Retina (tissue), 1 donor: ENCODE measurements around the gene ANKRD40CL.
A peak's percentile ranks its signal among the peaks of the same experiment; 100 is the strongest.
"Not testable (repeated sequence)": the region's sequence is repeated elsewhere in the genome, so short reads cannot be mapped to it uniquely, and the experiment has no call there.

ENCODE experiments used
- DNase-seq: peaks from one replicate; pipeline ENCODE4 v3.0.0-alpha.2; 2016

ANKRD40CL gene, protein sequence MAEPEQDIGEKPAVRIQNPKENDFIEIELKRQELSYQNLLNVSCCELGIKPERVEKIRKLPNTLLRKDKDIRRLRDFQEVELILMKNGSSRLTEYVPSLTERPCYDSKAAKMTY

DNA sequence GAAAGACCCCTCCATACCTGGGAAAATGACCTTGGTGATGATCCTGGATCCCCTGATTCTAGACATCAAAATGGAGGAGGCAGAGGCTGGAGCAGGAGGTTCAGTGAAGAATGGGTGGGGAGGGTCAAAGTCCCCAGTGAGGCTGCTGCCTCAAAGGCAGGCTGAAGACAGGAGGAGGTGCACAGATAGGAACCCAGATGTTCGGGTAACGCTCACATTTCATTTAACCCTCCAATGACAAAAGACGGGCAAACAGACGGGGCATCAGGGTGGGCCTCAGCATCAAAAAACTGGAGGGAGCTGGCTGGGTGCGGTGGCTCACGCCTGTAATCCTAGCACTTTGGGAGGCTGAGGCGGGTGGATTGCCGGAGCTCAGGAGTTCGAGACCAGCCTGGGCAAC lies at the start of gene ANKRD40CL:
Gene ANKRD40CL (minus strand): TSS at position 73 of the 400 bp plus-strand sequence. CDS start 605 bp downstream, outside the sequence.
- no peak for DNase-seq

DNA sequence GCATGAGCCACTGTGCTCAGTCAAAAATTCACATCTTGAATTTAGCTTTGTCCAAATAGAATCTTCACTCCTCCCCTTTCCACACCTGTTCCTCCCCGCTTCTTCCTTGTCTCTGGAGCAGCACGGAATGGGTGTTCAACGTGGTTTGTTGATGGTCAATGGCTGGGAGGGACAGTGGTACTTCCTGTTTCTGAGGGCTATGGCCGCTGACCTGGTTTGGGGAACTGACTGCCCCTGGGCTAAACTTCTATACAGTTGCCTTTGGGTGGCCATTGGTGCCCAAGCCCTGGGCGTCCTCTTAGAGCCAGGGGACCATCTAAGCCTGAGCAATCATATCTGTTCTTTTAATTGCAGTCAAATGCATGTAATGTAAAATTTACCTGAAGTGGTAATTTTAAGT lies 49.0 kb upstream of the ANKRD40CL start:
- DNase-seq, result no peak

DNA sequence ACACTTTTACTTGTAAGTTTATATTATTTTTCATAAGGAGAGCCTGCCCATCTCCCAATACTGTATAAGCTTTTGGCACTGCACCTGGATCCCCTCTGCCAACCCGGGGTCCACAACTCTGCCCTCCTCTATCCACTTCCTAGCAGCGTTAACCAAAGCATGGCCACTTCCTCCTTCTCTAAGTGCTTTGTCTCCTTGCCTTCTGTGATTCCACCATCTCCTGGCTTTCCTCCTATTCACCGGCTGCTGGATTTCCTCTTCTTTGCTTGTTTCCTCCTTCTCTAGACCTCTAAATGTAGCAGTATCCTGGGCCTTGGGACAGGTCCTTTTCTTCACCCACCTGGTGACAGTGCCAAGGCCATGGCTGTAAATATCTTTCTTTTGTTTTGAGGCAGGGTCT lies 48.1 kb upstream of the ANKRD40CL start:
- no peak for DNase-seq

DNA sequence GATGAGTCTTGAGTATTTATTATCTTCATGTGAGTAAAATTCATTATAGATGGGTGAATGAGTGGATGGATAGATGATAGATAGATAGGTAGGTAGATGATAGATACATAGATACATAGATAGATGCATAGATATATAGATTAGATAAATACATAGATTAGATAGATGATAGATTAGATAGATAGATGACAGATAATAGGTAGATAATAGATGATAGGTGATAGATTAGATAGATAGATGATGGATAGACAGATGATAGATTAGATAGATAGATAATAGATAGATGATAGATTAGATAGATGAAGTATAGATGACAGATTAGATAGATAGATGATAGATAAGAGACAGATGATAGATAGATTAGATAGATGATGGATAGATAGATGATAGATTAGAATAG lies 46.3 kb upstream of the ANKRD40CL start:
- DNase-seq, result no peak

DNA sequence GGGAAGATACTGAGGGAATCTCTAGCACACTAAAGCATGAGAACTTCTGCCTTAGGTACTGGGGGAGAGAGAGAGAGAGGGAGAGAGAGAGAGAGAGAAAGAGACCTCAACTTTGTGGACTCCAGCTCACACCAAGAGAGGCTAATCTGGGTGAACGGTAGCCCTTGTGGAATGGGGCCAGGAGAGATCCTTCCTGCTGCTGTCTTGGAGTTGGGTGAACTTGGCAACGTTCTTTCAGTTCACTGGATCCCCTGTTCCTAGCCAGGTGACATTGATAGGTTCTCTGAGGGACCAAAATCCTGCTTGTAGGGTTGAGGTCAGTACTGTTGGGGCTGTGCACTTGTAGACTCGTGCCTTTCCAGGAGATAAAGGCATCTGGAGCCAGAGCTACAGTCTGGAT lies 41.6 kb upstream of the ANKRD40CL start:
- DNase-seq, result no peak

DNA sequence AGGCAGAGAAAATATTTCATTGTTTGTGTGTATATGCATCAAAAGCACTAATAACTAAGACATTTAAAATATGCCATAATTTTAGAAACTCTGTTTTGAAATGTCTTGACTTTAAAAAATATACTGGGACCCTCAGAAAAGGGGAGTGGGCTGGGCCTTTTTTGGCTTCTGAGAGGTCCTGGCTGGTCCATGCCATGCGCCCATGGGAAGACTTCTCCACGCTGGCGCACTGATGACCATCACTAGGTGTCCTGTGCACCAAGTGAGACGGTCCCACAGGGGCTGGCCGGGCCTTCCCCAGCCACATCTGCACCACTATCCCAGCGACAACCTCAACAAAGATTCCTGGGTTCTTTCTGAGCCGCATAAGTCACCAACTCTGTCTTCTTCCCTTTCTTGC lies 41.1 kb upstream of the ANKRD40CL start:
- no peak for DNase-seq

DNA sequence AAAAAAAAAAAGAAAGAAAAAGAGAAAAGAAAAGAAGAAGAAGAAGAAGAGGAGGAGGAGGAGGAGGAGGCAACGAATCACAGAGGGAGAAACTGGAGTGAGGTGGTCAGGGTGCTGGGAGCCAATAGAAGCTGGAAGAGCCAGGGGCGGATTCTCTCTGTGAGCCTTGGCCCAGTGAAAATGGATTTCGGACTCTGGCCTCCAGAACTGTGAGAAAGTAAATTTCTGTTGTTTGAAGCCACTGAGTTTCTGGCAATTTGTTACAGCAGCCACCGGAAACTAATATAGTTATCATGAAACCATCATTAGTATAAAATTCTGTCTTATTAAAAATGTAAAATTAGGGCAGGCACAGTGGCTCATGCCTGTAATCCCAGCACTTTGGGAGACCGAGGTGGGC lies 40.4 kb upstream of the ANKRD40CL start:
- no peak for DNase-seq

DNA sequence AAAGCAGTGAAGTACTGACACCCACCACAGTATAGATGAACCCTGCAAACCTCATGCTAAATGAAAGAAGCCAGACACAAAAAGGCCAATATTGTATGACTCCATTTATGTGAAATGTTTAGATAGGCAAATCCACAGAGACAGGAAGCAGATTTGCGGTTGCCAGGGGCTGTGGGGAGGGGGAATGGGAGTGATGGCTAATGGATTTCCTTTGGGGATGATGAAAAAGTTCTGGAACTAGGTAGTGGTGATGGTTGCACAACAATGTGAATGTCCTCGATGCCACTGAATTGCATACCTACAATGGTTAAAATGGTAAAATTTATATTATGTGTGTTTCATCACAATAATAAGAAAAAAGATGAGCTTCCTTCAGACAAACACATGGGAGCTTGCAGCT lies 39.7 kb upstream of the ANKRD40CL start:
- no peak for DNase-seq

DNA sequence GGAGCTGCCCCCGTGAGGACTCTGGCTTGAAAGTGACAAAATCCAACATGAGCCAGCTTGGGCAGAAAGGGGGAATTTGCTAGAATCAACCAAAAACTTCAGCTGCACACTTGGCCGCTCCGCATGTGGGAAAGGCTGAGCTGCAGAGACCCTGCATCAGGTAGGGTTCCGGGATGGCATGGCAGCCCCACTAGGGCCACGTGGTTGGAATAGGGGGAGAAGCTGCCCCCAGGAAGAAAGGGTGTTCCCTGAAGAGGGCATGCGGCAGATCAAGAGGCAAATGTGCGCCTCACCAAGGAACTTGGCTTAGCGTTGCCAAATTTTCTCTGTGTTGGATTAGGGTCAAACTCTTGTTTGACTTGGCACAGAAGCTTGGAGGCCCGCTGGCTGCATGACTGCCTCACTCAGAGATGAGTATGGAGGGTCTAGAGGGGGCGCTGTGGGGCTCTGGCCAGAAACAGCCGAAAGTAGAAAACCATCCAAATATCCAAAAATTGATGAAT lies 38.9 kb upstream of the ANKRD40CL start:
- DNase-seq, result no peak

DNA sequence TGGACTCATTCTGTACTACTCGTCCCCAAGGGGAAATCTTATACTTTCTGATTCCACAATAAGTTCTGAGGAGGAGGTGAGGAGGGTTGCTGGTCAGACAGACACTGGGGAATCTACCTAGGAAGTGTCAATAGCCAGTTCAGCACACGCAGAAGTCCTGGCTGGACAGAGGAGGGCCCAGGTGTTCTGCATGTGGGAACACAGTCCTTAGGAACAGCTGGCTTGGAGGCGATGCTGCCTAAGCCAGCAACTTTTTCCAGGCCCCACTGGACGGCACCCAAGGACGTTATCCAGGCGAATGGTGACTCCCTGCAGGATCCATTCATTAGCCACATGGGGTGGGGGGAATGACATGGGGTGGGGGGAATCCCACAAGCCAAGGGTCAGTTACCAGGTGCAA lies 38.2 kb upstream of the ANKRD40CL start:
- no peak for DNase-seq

DNA sequence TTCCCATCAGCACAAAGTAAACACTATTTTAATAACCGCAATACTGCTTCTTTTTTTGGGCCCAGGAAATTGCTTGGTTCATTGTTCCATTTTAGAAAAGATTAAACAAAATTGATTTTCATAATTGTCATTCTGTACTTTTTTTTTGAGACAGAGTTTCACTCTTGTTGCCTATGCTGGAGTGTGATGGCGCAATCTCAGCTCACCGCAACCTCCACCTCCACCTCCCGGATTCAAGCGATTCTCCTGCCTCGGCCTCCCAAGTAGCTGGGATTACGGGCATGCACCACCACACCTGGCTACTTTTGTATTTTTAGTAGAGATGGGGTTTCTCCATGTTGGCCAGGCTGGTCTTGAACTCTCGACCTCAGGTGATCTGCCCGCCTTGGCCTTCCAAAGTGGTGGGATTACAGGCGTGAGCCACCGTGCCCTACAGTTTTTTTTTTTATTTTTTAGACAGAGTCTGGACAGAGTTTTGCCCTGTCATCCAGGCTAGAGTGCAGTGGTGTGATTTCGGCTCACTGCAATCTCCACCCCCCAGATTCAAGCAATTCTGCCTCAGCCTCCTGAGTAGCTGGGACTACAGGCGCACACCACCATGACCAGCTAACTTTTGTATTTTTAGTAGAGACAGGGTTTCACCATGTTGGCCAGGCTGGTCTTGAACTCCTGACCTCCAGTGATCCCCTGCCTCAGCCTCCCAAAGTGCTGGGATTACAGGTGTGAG lies 37.6 kb upstream of the ANKRD40CL start:
- not testable (repeated sequence) for DNase-seq

DNA sequence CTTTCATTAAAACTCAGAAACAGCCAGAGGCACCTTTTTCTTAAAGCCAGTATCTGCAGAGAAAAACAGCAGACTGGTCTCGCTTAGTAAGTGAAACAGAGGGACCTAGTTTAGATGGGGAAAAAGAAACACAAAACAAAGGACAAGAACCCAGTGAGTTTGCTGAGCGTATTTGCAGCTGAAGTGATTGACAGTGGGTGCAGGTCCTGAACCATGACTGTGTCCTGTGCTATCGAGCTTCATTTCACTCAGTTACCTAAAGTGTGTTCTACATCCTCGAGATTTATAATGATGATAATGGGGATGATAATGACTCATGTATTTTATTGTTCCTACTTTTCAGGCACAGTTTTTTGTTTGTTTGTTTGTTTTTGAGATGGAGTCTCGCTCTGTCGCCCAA lies 36.4 kb upstream of the ANKRD40CL start:
- no peak for DNase-seq

DNA sequence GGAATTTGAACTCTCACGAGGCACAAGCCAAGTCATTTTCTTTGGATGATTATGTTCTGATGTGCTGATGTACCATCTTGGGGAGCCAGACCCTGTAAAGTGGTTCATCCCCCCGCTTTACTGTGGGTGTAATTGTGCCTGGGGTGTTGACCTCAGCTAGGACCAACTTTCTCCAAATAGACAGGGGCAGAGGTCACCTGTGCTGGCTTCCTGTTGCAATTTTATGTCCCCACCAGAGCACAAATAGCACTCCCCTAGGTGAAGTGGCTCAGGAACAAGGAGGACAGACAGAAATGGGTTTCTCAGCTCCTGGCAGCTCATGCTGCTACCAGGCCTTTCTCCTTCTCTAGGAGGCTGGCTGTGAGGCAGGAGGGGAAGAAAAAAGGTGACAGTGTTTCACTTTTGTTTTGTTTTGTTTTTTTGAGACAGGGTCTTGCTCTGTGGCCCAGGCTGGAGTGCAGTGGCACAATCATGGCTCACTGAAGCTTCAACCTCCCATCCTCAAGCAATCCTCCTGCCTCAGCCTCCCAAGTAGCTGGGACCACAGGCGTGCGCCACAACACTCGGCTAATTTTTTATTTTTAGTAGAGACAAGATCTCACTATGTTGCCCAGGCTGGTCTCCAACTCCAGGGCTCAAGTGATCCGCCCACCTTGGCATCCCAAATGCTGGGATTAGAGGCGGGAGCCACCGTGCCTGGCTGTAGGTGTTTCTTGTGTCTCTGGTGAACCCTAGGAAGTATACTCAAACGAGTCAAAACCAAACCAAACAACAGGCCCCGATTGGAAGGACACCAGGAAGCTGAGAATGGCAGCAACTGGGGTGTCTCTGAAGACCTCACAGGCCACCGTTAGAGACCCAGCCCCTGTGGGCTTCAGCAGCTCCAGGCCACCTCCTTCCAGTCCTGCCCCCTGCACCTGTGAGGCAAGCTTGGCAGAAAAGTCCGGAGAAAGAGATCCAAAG lies 35.6 kb upstream of the ANKRD40CL start:
- DNase-seq, result no peak

DNA sequence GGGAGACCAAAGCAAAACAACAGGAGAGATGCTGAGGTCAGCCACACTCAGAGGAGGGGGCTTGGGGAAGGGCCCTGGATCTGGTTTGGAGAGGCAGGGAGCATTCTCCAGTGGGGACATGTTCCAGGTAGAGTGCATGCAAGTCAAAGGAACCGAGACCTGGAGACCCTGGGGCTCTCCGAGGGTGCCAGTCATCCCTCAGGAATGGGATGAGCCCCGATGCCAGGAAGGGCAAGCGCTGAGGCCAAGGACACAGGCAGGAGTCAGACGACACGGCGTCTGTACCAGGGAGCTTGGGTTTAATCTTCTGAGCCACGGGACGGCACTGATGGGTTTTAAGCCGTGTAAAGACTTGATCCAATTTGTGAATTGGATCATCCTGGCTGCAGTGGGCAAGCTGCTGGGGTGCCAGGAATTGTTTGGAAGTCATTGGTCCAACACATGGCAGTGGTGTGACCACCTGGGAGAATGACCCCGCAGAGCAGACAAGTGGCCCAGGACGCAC lies 32.9 kb upstream of the ANKRD40CL start:
- no peak for DNase-seq

DNA sequence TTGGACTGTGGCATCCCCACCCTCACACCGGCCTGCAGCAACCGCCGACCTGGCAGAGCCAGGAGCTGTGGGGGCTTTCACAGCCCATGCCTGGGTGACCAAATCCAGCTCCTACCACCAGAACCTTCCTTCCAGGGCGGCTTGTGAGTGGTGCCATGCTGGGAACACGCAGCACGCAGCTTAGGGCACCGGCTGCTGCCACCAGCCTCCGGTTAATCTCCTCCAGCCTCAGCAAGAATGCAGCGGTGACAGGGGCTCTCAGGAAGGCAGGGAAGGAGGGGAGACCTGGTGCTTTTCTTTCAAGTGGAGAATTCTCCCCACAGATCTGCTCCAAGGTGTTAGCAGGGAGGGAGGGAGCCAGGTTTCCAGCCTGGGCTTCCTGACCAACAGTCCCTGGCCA lies 32.3 kb upstream of the ANKRD40CL start:
- DNase-seq, result peak; percentile 29

DNA sequence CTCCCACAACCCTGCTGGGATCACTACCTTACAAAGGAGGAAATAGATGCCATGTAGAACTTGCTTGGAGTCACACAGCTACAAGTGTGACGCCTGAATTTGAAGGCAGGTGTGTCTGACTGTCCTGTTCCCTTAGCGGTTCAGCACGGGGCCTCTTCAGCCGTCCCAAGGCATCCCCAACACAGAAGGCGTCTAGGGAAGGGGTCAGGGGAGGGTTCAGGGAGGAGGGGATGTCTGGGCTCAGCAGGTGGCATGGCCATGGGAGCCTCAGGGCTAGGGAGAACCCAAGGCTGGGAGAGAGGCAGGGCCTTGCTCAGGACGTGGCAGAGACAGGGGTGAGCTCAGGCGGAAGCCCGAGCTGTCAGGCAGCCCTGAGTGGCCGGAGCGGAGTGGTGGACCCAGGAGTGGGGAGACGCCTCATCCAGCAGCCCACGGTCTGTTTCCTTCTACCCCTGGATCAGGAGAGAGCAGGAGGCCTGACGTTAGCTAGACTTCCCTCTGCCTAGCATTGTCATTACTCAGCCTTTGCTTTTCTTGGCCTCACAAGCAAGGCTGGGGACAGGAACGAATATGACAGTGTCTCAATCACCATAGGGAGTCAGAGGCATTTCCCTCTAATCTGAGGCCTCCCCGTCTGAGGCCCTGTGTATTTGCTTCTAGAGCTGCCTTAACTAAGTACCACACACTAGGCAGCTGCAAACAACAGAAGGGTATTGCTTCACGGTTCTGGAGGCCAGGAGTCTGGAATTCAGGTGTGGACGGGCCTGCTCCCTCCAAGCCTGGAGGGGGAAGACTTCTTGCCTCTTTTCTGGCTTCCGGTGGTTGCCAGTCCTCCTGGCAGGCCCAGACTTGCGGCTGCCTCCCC lies 31.3 kb upstream of the ANKRD40CL start:
- peak; percentile 24 for DNase-seq

DNA sequence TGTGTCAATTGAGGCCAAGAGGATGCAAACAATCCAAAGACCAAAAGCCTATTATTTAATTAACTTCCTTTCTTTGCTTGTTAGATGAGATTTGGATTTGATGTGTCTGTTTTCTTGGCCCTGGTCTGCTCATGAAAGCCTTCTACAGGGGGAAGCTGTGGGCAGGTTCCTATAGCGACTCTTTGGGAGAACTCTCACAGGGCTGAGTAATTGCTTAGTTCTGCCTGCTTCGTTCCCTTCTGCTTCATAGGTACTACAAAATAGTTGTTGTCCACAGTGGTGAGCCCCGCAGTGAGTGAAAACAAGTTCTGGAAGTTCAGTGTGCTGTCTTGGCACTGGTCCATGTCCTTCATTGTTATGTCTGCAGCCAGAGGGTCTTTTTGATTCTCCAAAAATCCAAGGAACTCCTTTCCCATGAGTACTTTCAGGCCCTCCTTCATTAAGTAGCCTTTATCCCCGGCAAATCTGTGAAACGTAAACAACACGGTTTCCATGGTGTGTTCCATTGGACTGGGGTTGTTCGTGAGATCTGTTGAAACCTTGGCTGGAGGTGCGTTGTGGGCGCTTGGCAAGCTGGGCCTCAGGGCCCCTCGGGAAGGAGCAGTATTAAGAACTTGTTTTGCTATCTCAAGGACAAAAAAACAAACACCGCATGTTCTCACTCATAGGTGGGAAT lies 30.0 kb upstream of the ANKRD40CL start:
- peak; percentile 24 for DNase-seq

DNA sequence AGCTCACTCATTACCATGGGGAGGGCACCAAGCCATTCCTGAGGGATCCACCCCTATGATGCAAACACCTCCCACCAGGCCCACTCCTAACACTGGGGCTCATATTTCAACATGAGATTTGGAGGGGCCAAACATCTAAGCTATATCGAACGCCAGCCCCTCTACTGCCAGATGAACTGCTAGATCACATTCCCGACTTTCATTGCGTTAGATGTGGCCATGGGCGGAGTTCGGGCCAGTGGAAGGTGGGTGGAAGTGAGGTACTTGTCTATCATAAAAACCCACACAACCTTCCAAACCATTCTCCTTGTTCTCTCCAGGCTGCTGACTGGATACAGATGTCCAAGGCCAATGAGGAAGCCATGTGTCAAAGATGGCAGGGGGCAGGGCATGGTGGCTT lies 27.0 kb upstream of the ANKRD40CL start:
- no peak for DNase-seq

DNA sequence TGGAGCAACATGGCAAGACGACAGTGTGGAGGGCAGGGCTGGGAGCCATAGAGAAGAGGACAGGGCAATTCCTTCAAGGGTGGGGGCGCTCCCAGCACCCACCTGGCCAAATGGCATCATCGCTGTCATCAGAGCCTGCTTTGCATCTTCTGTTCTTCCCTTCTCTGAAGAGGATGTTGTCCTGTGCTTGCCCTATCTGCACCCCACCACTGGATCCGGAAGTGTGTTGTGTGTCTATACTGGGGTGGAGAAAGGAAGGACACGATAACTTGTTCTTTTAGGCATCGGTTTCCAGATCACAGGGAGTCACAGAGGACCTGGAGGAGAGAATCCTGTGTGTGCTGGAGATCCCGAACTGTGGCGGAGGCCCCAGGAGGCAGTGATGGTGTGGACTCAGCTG lies 25.7 kb upstream of the ANKRD40CL start:
- DNase-seq, result no peak

DNA sequence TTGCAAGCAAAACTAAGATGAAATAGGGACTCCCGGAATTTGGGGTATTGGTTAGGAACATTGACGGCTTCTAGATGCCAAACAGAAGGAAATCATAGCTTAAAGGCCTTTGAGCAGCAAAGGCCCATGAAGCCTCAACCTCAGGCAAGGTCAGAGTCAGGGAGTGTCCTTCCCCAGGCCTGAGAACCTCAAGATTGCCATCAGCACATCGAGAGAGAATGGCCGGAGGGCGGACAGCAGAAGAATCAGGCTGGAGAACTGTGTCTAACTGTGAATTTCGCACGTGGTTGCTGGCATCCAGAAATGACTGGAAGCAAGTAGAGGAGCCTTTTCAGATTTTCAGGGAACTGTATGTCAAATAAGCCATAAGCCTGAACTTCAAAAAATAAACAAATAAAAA lies 24.8 kb upstream of the ANKRD40CL start:
- no peak for DNase-seq

DNA sequence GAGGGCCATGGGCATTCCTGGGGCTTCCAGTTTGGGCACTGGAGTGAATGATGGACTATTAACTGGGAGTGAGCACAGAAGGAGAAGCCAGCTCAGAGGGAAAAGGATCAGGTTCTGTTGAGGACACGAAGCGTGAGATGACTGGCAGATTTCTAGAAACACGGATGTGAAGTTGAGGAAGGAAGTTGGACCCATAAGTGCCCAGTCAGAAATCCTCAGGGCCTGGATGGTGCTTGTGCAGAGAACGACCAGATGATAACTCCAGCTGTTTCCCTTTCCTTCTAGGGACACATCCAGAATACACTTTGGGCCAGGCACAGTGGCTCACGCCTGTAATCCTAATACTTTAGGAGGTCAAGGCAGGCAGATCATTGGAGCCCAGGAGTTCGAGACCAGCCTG lies 23.3 kb upstream of the ANKRD40CL start:
- no peak for DNase-seq

DNA sequence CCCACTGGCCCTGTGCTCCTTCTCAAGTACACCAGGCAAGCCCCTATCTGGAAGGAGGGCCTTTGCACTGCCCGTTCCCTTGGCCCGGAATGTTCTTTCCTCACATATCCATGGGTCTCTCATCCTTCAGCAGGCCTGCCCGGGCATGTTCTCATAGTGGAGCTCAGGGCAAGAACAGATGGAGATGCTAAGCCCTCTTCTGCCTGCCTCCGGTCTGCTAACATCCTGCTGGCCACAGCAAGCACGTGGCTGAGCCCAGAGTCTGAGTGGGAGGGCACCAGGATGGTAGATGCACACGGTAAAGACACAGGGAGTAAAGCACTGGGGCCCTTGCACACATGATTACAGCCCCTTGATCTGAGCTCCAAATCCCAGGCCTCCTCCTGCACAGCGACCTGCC lies 19.8 kb upstream of the ANKRD40CL start:
- no peak for DNase-seq
